PC-3 (cell line): ENCODE measurements around the gene RNF183. TPM values are rescaled to one million over a fixed set of nuclear protein-coding genes. Genes with fewer than 3 reads are reported as not detected.
A peak's percentile ranks its signal among the peaks of the same experiment; 100 is the strongest.

Experiments used
- ATAC-seq: fragments of 200-7000 bp; cut with Tn5 transposase; 2 replicates; pipeline ENCODE4 v1.9.1; 2020; ENCODE audit warnings: mild to moderate bottlenecking, moderate library complexity
- BruUV-seq: library from RNA; stranded (reverse); fragments of 400-500 nt; replicated peaks from 2 replicates; lab custom pipeline; 2021; lab: Mats Ljungman, UMichigan
- CTCF ChIA-PET: fragments of 300-600 bp; sonication (Branson Sonifier 250); formaldehyde crosslinking; loops from one replicate; lab custom pipeline; 2022; ENCODE audit warnings: antibody characterized with exemption; lab: Charles Lee
- POLR2A ChIA-PET: fragments of 300-600 bp; sonication (Branson Sonifier 250); formaldehyde crosslinking; loops from one replicate; lab custom pipeline; 2022; ENCODE audit warnings: antibody characterized with exemption; ENCODE audit not compliant: unreplicated experiment; lab: Charles Lee
- DNase-seq: peaks from one replicate; pipeline ENCODE4 v3.0.0-alpha.2; 2015
- H2AFZ ChIP-seq: fragments of 300-600 bp; sonication (generic); 2 replicates; pipeline ENCODE4 v1.6.0; 2016; ENCODE audit warnings: antibody characterized with exemption, low read length
- H3F3A ChIP-seq: fragments of 300-600 bp; sonication (generic); one replicate; pipeline ENCODE4 v1.6.0; 2017; ENCODE audit warnings: antibody characterized with exemption, low read length, control low read depth, mild to moderate bottlenecking; ENCODE audit not compliant: unreplicated experiment
- H3K27ac ChIP-seq: fragments of 300-600 bp; sonication (generic); 2 replicates; pipeline ENCODE4 v1.5.1; 2016; ENCODE audit warnings: mild to moderate bottlenecking, low read length
- H3K27me3 ChIP-seq: fragments of 300-600 bp; sonication (generic); 2 replicates; pipeline ENCODE4 v1.6.1; 2016; ENCODE audit warnings: low read length, mixed read lengths
- H3K36me3 ChIP-seq: fragments of 300-600 bp; sonication (generic); 2 replicates; pipeline ENCODE4 v1.6.1; 2016; ENCODE audit warnings: low read depth, mixed run types, low read length, mixed read lengths
- H3K4me1 ChIP-seq: fragments of 300-600 bp; sonication (generic); 2 replicates; pipeline ENCODE4 v1.5.1; 2016; ENCODE audit warnings: low read length; ENCODE audit not compliant: insufficient read depth
- H3K4me2 ChIP-seq: fragments of 300-600 bp; sonication (generic); 2 replicates; pipeline ENCODE4 v1.6.0; 2016; ENCODE audit warnings: low read length
- H3K4me3 ChIP-seq: fragments of 300-600 bp; sonication (generic); 2 replicates; pipeline ENCODE4 v1.5.1; 2016; ENCODE audit warnings: mild to moderate bottlenecking, low read length, mixed read lengths
- H3K79me2 ChIP-seq: fragments of 300-600 bp; sonication (generic); 2 replicates; pipeline ENCODE4 v1.6.1; 2017; ENCODE audit warnings: low read length, mixed read lengths
- H3K9ac ChIP-seq: fragments of 300-600 bp; sonication (generic); 2 replicates; pipeline ENCODE4 v1.6.0; 2016; ENCODE audit warnings: mild to moderate bottlenecking, low read length
- H3K9me2 ChIP-seq: fragments of 300-600 bp; sonication (generic); replicated peaks from 2 replicates; pipeline ENCODE4 v1.6.1; 2016; ENCODE audit warnings: mixed run types, low read length, mixed read lengths
- H3K9me3 ChIP-seq: fragments of 300-600 bp; sonication (generic); 2 replicates; pipeline ENCODE4 v1.6.1; 2016; ENCODE audit warnings: low read length, mixed read lengths
- H4K20me1 ChIP-seq: fragments of 300-600 bp; sonication (generic); 2 replicates; pipeline ENCODE4 v1.6.1; 2016; ENCODE audit warnings: low read length, mixed read lengths
- CTCF ChIP-seq: fragments of 300-600 bp; sonication (generic); conservative IDR thresholded peaks from 2 replicates; pipeline ENCODE4 v1.5.1; 2017; ENCODE audit warnings: antibody characterized with exemption, low read depth, mild to moderate bottlenecking, low read length
- EZH2 ChIP-seq: fragments of 300-600 bp; sonication (generic); IDR thresholded peaks from one replicate; pipeline ENCODE4 v1.6.1; 2017; ENCODE audit warnings: antibody characterized with exemption, mild to moderate bottlenecking, low read length; ENCODE audit not compliant: unreplicated experiment
- EZH2phosphoT487 ChIP-seq: fragments of 300-600 bp; sonication (generic); IDR thresholded peaks from 2 replicates; pipeline ENCODE4 v1.6.1; 2018; ENCODE audit warnings: mild to moderate bottlenecking, antibody characterized with exemption, low read length, borderline replicate concordance
- intact Hi-C: fragments of 100-400 bp; cut with micrococcal nuclease; formaldehyde crosslinking; loops from 2 replicates; pipeline ENCODE4 v1.9.0; 2023
- total RNA-seq: library from RNA; depleted of rRNA; stranded (reverse); fragments of >200 nt; gene quantifications from 2 replicates; pipeline ENCODE4 v1.2.3, GENCODE V29; 2014

The RNF183 gene
- total RNA-seq, 1 experiment from 2014 or later: not detected

DNA sequence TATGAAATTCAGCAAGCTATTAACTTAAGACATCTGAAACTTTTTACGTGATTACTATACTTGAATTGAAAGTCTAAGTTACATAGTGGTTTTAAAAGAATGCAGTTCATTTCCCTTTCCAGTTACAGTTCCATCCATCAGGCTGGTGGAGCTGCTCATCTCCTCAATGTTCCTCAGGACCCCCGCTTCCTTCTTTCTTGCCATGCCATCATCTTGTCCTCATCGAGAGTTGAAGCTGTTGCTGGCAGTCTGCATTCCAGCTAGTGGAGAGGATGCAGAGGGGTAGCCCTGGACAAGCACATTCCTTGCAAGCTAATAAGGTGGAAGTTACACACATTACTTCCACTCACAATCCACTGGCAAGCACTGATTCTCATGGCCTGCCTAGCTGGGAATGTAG lies 8.8 kb upstream of the RNF183 start:
- Histone ChIP-seq H4K20me1 (no peaks in the 10 kb centered on the region), H3K4me3 (no peak overlapping the region), H2AFZ (no peak overlapping the region), H3K36me3 (no peaks in the 10 kb centered on the region), H3K27ac (no peak overlapping the region), H3K9me2 (no peaks in the 10 kb centered on the region), H3K4me2 (no peak overlapping the region), H3K27me3 (no peaks in the 10 kb centered on the region), H3K79me2 (no peaks in the 10 kb centered on the region), H3K4me1 (no peaks in the 10 kb centered on the region), H3F3A (no peaks in the 10 kb centered on the region), H3K9me3 (no peaks in the 10 kb centered on the region), H3K9ac (no peak overlapping the region)
- POLR2A ChIA-PET: no interaction called here
- intact Hi-C loops: no loop called here
- BruUV-seq: no TSS peak
- ATAC-seq (no peak), DNase-seq (no peak)
- TF ChIP-seq EZH2 (no peak), EZH2phosphoT487 (no peak), CTCF (no peak)
- CTCF ChIA-PET: interaction anchor here (0.6 kb wide), 1 partner anchor 53 kb away, joined by 3 read pairs; no protein-coding TSS in a partner anchor

DNA sequence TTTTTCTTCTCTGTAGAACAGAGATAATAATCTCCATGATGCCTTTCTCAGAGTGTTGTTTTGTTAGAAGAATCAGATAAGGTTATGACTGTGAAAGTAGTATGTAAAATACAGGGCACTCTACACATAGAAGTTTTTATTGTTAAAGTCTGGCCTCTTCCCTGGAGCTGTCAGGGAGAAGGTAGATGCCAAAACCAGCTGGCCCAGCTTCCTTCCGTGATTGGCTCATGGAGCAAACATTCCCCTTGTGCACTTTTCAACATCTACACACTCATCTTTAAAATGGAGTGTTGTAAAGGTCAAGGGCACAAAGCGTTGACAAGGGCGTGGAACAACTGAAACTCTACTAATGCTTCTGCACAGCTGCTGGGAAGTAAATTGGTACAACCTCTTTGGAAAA lies 7.4 kb upstream of the RNF183 start:
- Histone ChIP-seq H3K4me3 (no peak overlapping the region), H2AFZ (no peak overlapping the region), H3K4me1 (no peaks in the 10 kb centered on the region), H3K36me3 (no peaks in the 10 kb centered on the region), H3F3A (no peaks in the 10 kb centered on the region), H3K9me2 (no peaks in the 10 kb centered on the region), H4K20me1 (no peaks in the 10 kb centered on the region), H3K9me3 (no peaks in the 10 kb centered on the region), H3K27ac (no peak overlapping the region), H3K79me2 (no peaks in the 10 kb centered on the region), H3K4me2 (no peak overlapping the region), H3K27me3 (no peaks in the 10 kb centered on the region), H3K9ac (no peak overlapping the region)
- TF ChIP-seq EZH2: no peak
- no peak for TF ChIP-seq EZH2phosphoT487
- no peak for TF ChIP-seq CTCF
- ChIA-PET CTCF (no interaction called here), POLR2A (no interaction called here)
- DNase-seq (no peak), ATAC-seq (no peak)
- intact Hi-C loops: no loop called here
- BruUV-seq: no TSS peak

DNA sequence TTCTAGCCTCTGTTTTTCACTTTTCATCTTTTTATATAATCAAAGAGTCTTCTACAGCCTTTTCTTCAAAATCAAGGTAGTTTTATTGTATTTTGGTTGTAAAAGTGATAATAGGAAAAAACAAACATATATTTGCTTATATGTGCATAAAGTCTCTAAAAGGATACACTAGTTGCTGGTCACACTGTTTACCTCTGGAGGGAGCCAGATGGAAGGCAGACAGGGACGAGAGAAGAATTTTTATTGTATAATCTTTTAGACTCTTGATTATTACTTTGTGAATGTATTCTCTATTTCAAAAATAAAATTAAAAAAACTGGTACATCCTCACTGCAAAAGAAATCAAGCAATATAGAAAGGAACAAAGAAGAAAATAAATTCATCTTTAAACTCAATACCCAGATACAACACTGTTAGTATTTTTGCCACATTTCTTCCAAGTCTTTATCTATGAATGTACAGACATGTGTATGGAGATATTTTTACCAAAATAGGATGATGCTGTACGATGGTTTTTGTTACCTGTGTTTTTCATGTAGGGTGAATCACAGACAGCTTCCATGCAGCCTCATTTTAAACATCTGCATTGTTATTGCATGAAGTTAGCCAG lies 6.1 kb upstream of the RNF183 start:
- no peak overlapping the region for H2AFZ ChIP-seq
- no peaks in the 10 kb centered on the region for H3K79me2 ChIP-seq
- H3K4me3 ChIP-seq: no peak overlapping the region
- TF ChIP-seq CTCF: peak; percentile 77
- no peak for TF ChIP-seq EZH2
- no peak for TF ChIP-seq EZH2phosphoT487
- ATAC-seq (peak; percentile 64), DNase-seq (peak; percentile 55)
- CTCF ChIA-PET: no interaction called here
- no peaks in the 10 kb centered on the region for H3F3A ChIP-seq
- H3K9me3 ChIP-seq: no peaks in the 10 kb centered on the region
- POLR2A ChIA-PET: no interaction called here
- H3K36me3 ChIP-seq: no peaks in the 10 kb centered on the region
- intact Hi-C loops: loop anchor here (1.0 to 10.0 kb wide), 3 partner anchors 31 to 345 kb away; partner anchors contain the start of gene WDR31
- H3K4me1 ChIP-seq: no peaks in the 10 kb centered on the region
- H3K9ac ChIP-seq: no peak overlapping the region
- H3K27me3 ChIP-seq: no peaks in the 10 kb centered on the region
- H3K9me2 ChIP-seq: no peaks in the 10 kb centered on the region
- H4K20me1 ChIP-seq: no peaks in the 10 kb centered on the region
- no peak overlapping the region for H3K27ac ChIP-seq
- BruUV-seq: no TSS peak
- H3K4me2 ChIP-seq: no peak overlapping the region
